Neural progenitor cell (in vitro differentiated cells): Measurements from ENCODE around the gene NHLRC1. TPM values are rescaled to one million over a fixed set of nuclear protein-coding genes. Genes with fewer than 3 reads are reported as not detected.

Experiments used
- DNase-seq: peaks from one replicate; pipeline ENCODE4 v3.0.0-alpha.2; 2016; ENCODE audit warnings: low spot score
- H2AFZ ChIP-seq: fragments of 200-600 bp; sonication (generic); replicated peaks from 2 replicates; pipeline ENCODE4 v1.6.1; 2016; ENCODE audit warnings: antibody characterized with exemption
- H3F3A ChIP-seq: fragments of 200-600 bp; sonication (generic); 2 replicates; pipeline ENCODE4 v1.6.1; 2016; ENCODE audit warnings: antibody characterized with exemption, low read depth
- H3K27ac ChIP-seq: fragments of 200-600 bp; sonication (generic); 2 replicates; pipeline ENCODE4 v1.5.1; 2016; ENCODE audit warnings: mild to moderate bottlenecking
- H3K27me3 ChIP-seq: fragments of 200-600 bp; sonication (generic); 2 replicates; pipeline ENCODE4 v1.6.1; 2016; ENCODE audit warnings: mild to moderate bottlenecking, moderate library complexity
- H3K36me3 ChIP-seq: fragments of 200-600 bp; sonication (generic); 2 replicates; pipeline ENCODE4 v1.5.1; 2016
- H3K4me1 ChIP-seq: fragments of 200-600 bp; sonication (generic); 2 replicates; pipeline ENCODE4 v1.6.1; 2016; ENCODE audit warnings: mixed run types
- H3K4me2 ChIP-seq: fragments of 200-600 bp; sonication (generic); 2 replicates; pipeline ENCODE4 v1.6.1; 2016
- H3K4me3 ChIP-seq: fragments of 200-600 bp; sonication (generic); 2 replicates; pipeline ENCODE4 v1.5.1; 2016
- H3K79me2 ChIP-seq: fragments of 200-600 bp; sonication (generic); 2 replicates; pipeline ENCODE4 v1.6.1; 2016; ENCODE audit warnings: low read depth
- H3K9ac ChIP-seq: fragments of 200-600 bp; sonication (generic); 2 replicates; pipeline ENCODE4 v1.6.1; 2016
- H3K9me3 ChIP-seq: fragments of 200-600 bp; sonication (generic); 2 replicates; pipeline ENCODE4 v1.5.1; 2016; ENCODE audit warnings: low read depth
- H4K20me1 ChIP-seq: fragments of 200-600 bp; sonication (generic); 2 replicates; pipeline ENCODE4 v1.6.1; 2016; ENCODE audit warnings: low read depth
- H3K27ac Mint-ChIP-seq: 3 replicates; pipeline ENCODE4 v1.8.0; 2021; ENCODE audit warnings: mixed read lengths
- H3K27me3 Mint-ChIP-seq: 2 replicates; pipeline ENCODE4 v1.8.0; 2022; ENCODE audit warnings: low read depth, mild to moderate bottlenecking, inconsistent platforms, moderate library complexity, mixed read lengths; ENCODE audit not compliant: insufficient read depth
- H3K36me3 Mint-ChIP-seq: 3 replicates; pipeline ENCODE4 v1.8.0; 2021; ENCODE audit warnings: mixed read lengths
- H3K4me1 Mint-ChIP-seq: 3 replicates; pipeline ENCODE4 v1.8.0; 2021; ENCODE audit warnings: mixed read lengths
- H3K4me3 Mint-ChIP-seq: 3 replicates; pipeline ENCODE4 v1.8.0; 2021; ENCODE audit warnings: mild to moderate bottlenecking, moderate library complexity, mixed read lengths
- H3K9me3 Mint-ChIP-seq: 3 replicates; pipeline ENCODE4 v1.8.0; 2020; ENCODE audit warnings: mixed read lengths
- CTCF ChIP-seq: fragments of 200-600 bp; sonication (generic); IDR thresholded peaks from 2 replicates; pipeline ENCODE4 v1.5.1; 2017; ENCODE audit warnings: antibody characterized with exemption, mild to moderate bottlenecking
- EZH2 ChIP-seq: fragments of 200-600 bp; sonication (generic); IDR thresholded peaks from 2 replicates; pipeline ENCODE4 v1.6.1; 2017; ENCODE audit warnings: antibody characterized with exemption, mild to moderate bottlenecking, moderate library complexity
- EZH2phosphoT487 ChIP-seq: fragments of 200-600 bp; sonication (generic); IDR thresholded peaks from 2 replicates; pipeline ENCODE4 v1.6.1; 2017; ENCODE audit warnings: antibody characterized with exemption
- total RNA-seq: library from RNA; depleted of rRNA; stranded (reverse); fragments of >200 nt; gene quantifications from 2 replicates; pipeline ENCODE4 v1.2.3, GENCODE V29; 2015; ENCODE audit warnings: low replicate concordance

The NHLRC1 gene
- total RNA-seq, 1 donor from 2014 or later: not detected

- no peak overlapping the region for H3K4me3 Mint-ChIP-seq
- peaks cover 4% of the 10 kb centered on the region for H3K27me3 Mint-ChIP-seq
- no peak overlapping the region for H3K4me2 ChIP-seq
These were observed 3.6 kb upstream of the NHLRC1 start for GRCh38 chr6:18126121-18126520.

GRCh38 chr6:18121580-18122127 is 823 bp downstream of the NHLRC1 start:
- peak; percentile 47 for DNase-seq
- H3K4me1 ChIP-seq: peaks cover 3% of the 10 kb centered on the region
- no peak overlapping the region for H3K4me3 Mint-ChIP-seq
- H3K27ac Mint-ChIP-seq: no peak overlapping the region
- H3K9me3 ChIP-seq: no peaks in the 10 kb centered on the region
- no peaks in the 10 kb centered on the region for H3K36me3 Mint-ChIP-seq
- no peak overlapping the region for H3K9ac ChIP-seq
- H3K27ac ChIP-seq: no peak overlapping the region
- H3K9me3 Mint-ChIP-seq: no peaks in the 10 kb centered on the region
- H3K4me1 Mint-ChIP-seq: peaks cover 5% of the 10 kb centered on the region
- H3K36me3 ChIP-seq: no peaks in the 10 kb centered on the region
- H4K20me1 ChIP-seq: no peaks in the 10 kb centered on the region
- no peak overlapping the region for H2AFZ ChIP-seq
- no peak overlapping the region for H3K4me3 ChIP-seq
- no peak overlapping the region for H3K4me2 ChIP-seq
- H3F3A ChIP-seq: no peaks in the 10 kb centered on the region
- H3K27me3 Mint-ChIP-seq: peaks cover 7% of the 10 kb centered on the region
- H3K79me2 ChIP-seq: no peaks in the 10 kb centered on the region
- peaks cover 22% of the 10 kb centered on the region for H3K27me3 ChIP-seq
- TF ChIP-seq CTCF: peak; percentile 47
- no peak for TF ChIP-seq EZH2phosphoT487

More at GRCh38 chr6:18126121-18126520, 3.6 kb upstream of the NHLRC1 start:
- Histone ChIP-seq H3K79me2 (no peaks in the 10 kb centered on the region), H3K9me3 (no peaks in the 10 kb centered on the region), H3K4me1 (peaks cover 3% of the 10 kb centered on the region), H3K36me3 (no peaks in the 10 kb centered on the region), H3K9ac (no peak overlapping the region), H3K27me3 (peaks cover 22% of the 10 kb centered on the region), H2AFZ (peak overlapping the region; percentile 13), H4K20me1 (no peaks in the 10 kb centered on the region), H3F3A (no peaks in the 10 kb centered on the region), H3K4me3 (no peak overlapping the region), H3K27ac (no peak overlapping the region)
- Mint-ChIP-seq H3K36me3 (no peaks in the 10 kb centered on the region), H3K9me3 (no peaks in the 10 kb centered on the region), H3K4me1 (peaks cover 5% of the 10 kb centered on the region), H3K27ac (no peak overlapping the region)
- TF ChIP-seq CTCF (no peak), EZH2phosphoT487 (no peak), EZH2 (no peak)
- no peak for DNase-seq

GRCh38 chr6:18119236-18119635 is 3.2 kb downstream of the NHLRC1 start:
- Mint-ChIP-seq H3K27me3 (peaks cover 7% of the 10 kb centered on the region), H3K36me3 (no peaks in the 10 kb centered on the region), H3K9me3 (no peaks in the 10 kb centered on the region), H3K4me3 (no peak overlapping the region), H3K4me1 (peaks cover 5% of the 10 kb centered on the region), H3K27ac (no peak overlapping the region)
- H2AFZ ChIP-seq: no peak overlapping the region
- H4K20me1 ChIP-seq: no peaks in the 10 kb centered on the region
- peaks cover 22% of the 10 kb centered on the region for H3K27me3 ChIP-seq
- no peak overlapping the region for H3K4me2 ChIP-seq
- H3K27ac ChIP-seq: no peak overlapping the region
- H3K4me3 ChIP-seq: no peak overlapping the region
- no peaks in the 10 kb centered on the region for H3F3A ChIP-seq
- no peaks in the 10 kb centered on the region for H3K79me2 ChIP-seq
- no peak for DNase-seq
- no peaks in the 10 kb centered on the region for H3K36me3 ChIP-seq
- H3K9ac ChIP-seq: no peak overlapping the region
- no peaks in the 10 kb centered on the region for H3K4me1 ChIP-seq
- TF ChIP-seq EZH2 (no peak), CTCF (no peak), EZH2phosphoT487 (no peak)
- no peaks in the 10 kb centered on the region for H3K9me3 ChIP-seq
